Astrocyte of the hippocampus (primary cell): ENCODE measurements around the gene KASH5.

Experiments used
- DNase-seq: peaks from one replicate; pipeline ENCODE4 v3.0.0; 2011; ENCODE audit warnings: low read depth, low spot score

Gene KASH5

GRCh38 chr19:49420227-49420626 lies 32.2 kb downstream of the KASH5 start:
- no peak for DNase-seq

- DNase-seq, result peak; percentile 76
Observed at GRCh38 chr19:49421039-49421877, 33.2 kb downstream of the KASH5 start.

GRCh38 chr19:49421878-49422202 lies 33.8 kb downstream of the KASH5 start:
- DNase-seq, result no peak

GRCh38 chr19:49422407-49423070 lies 34.5 kb downstream of the KASH5 start:
- peak; percentile 49 for DNase-seq

GRCh38 chr19:49423071-49423984 lies 35.3 kb downstream of the KASH5 start, which contains the start of gene PTH2:
TSS of gene PTH2 (minus strand) at chr19:49423441. CDS start at chr19:49423339, 102 bp downstream.
- DNase-seq, result no peak

- DNase-seq, result no peak
Observed at GRCh38 chr19:49423985-49424303, 35.9 kb downstream of the KASH5 start.

- DNase-seq, result no peak
Observed at GRCh38 chr19:49425178-49425577, 37.1 kb downstream of the KASH5 start, which contains the start of gene GFY. TSS of gene GFY (plus strand) at chr19:49425388. CDS start at chr19:49426431, 1,043 bp downstream.

GRCh38 chr19:49425922-49426592 lies 38.0 kb downstream of the KASH5 start:
- no peak for DNase-seq

- no peak for DNase-seq
Observed at GRCh38 chr19:49427339-49427738, 39.3 kb downstream of the KASH5 start.

GRCh38 chr19:49427855-49428546 lies 40.0 kb downstream of the KASH5 start:
- DNase-seq, result no peak

GRCh38 chr19:49428547-49429451 lies 40.8 kb downstream of the KASH5 start:
- no peak for DNase-seq

GRCh38 chr19:49430172-49430677 lies 42.2 kb downstream of the KASH5 start:
- no peak for DNase-seq

- no peak for DNase-seq
Observed at GRCh38 chr19:49430678-49431329, 42.8 kb downstream of the KASH5 start.

- no peak for DNase-seq
Observed at GRCh38 chr19:49431330-49431749, 43.3 kb downstream of the KASH5 start.

- no peak for DNase-seq
Observed at GRCh38 chr19:49432141-49433073, 44.4 kb downstream of the KASH5 start.

GRCh38 chr19:49433240-49433901 lies 45.3 kb downstream of the KASH5 start:
- DNase-seq, result no peak

- no peak for DNase-seq
Observed at GRCh38 chr19:49434907-49435583, 47.0 kb downstream of the KASH5 start.
